HepG2 (cell line): ENCODE results near the gene SPATA12. TPM values are rescaled to one million over a fixed set of nuclear protein-coding genes. Genes with fewer than 3 reads are reported as not detected.

Source experiments
- CBX5 ChIP-seq: sonication (generic); formaldehyde crosslinking; IDR thresholded peaks from 2 replicates; pipeline ENCODE4 v1.4.0; 2020; ENCODE audit warnings: missing genetic modification reagents, borderline replicate concordance
- KAT8 ChIP-seq: IDR thresholded peaks from 2 replicates; pipeline ENCODE4 v1.6.1; 2016; ENCODE audit warnings: missing genetic modification reagents, missing compliant biosample characterization
- SAFB2 ChIP-seq: sonication (generic); formaldehyde crosslinking; IDR thresholded peaks from 2 replicates; pipeline ENCODE4 v1.5.1; 2020; ENCODE audit warnings: missing genetic modification reagents, low read depth, mild to moderate bottlenecking, borderline replicate concordance
- SPEN ChIP-seq: sonication (generic); formaldehyde crosslinking; IDR thresholded peaks from 2 replicates; pipeline ENCODE4 v1.5.1; 2020; ENCODE audit warnings: low read depth, mild to moderate bottlenecking, missing genetic modification reagents
- STAT6 ChIP-seq: sonication (generic); formaldehyde crosslinking; IDR thresholded peaks from 2 replicates; pipeline ENCODE4 v1.4.0; 2020; ENCODE audit warnings: missing genetic modification reagents, mild to moderate bottlenecking, borderline replicate concordance
- ZNF317 ChIP-seq: sonication (generic); formaldehyde crosslinking; IDR thresholded peaks from 2 replicates; pipeline ENCODE4 v1.5.0; 2020; ENCODE audit warnings: mild to moderate bottlenecking, missing genetic modification reagents
- ZNF318 ChIP-seq: sonication (generic); formaldehyde crosslinking; IDR thresholded peaks from 2 replicates; pipeline ENCODE4 v1.4.0; 2020; ENCODE audit warnings: mild to moderate bottlenecking, missing genetic modification reagents
- polyA plus RNA-seq, 8 experiments: library from polyadenylated mRNA; depleted of rRNA in 3 of 8; stranded (reverse) in 7 of 8; unstranded in 1 of 8; fragments of >200 nt; fragmentation: Illumina TruSeq in 4 of 8; extraction: Trizol in 4 of 8; gene quantifications; 2 replicates each; pipeline versions ENCODE4 v1.2.1 to v1.2.3, GENCODE V29; 2011 to 2016; ENCODE audit warnings: low read depth in 4 of 8, missing spikeins in 1 of 8, mixed read lengths in 1 of 8; ENCODE audit not compliant: insufficient read depth in 1 of 8
- total RNA-seq, 5 experiments: library from RNA; depleted of rRNA; stranded (reverse); fragments of >200 nt; fragmentation: Illumina TruSeq; extraction: Trizol; gene quantifications; 2 replicates each; pipeline ENCODE4 v1.2.3, GENCODE V29; 2016; ENCODE audit warnings: low read depth in 1 of 5

Gene SPATA12
- total and polyA plus RNA-seq, 2 of the 13 experiments (the other 11 are each of a cell fraction or from before 2014, with no cell fraction given), result 0.09 to 0.25 TPM

GRCh38 chr3:57061556-57061955 lies 1.1 kb downstream of the SPATA12 start (continued):
- no peak for TF ChIP-seq ZNF318 (CRISPR knock-in tag)
- TF ChIP-seq STAT6, result no peak
- no peak for TF ChIP-seq ZNF317
- no peak for TF ChIP-seq KAT8
- no peak for TF ChIP-seq SAFB2 (CRISPR knock-in tag)
- no peak for TF ChIP-seq SPEN (CRISPR knock-in tag)
- TF ChIP-seq CBX5 (CRISPR knock-in tag), result no peak
